H1 (cell line): Measurements from ENCODE around the gene CDC42BPB.

Experiments
- EP300 ChIP-seq, 2 experiments: IDR thresholded peaks; 1 replicate in 1 of 2; 2 replicates in 1 of 2; pipeline ENCODE4 v1.6.1; 2011 to 2012; ENCODE audit warnings: low read depth in 2 of 2, low read length in 2 of 2, mild to moderate bottlenecking in 2 of 2, borderline replicate concordance in 1 of 2, inconsistent platforms in 1 of 2, moderate library complexity in 1 of 2
- JUN ChIP-seq: IDR thresholded peaks from 2 replicates; pipeline ENCODE4 v1.6.1; 2011; ENCODE audit warnings: low read depth, mild to moderate bottlenecking, improper control_type of control experiment, low read length
- JUND ChIP-seq: IDR thresholded peaks from 2 replicates; pipeline ENCODE4 v1.6.1; 2011; ENCODE audit warnings: mild to moderate bottlenecking, improper control_type of control experiment, low read length
- POLR2A ChIP-seq, 2 experiments: IDR thresholded peaks; 1 replicate in 1 of 2; 2 replicates in 1 of 2; pipeline ENCODE4 v1.6.1; 2011; ENCODE audit warnings: low read depth in 2 of 2, low read length in 2 of 2, mild to moderate bottlenecking in 2 of 2; ENCODE audit errors: control extremely low read depth in 1 of 2
- RFX5 ChIP-seq: IDR thresholded peaks from 2 replicates; pipeline ENCODE4 v1.6.1; 2011; ENCODE audit warnings: low read depth, low read length, improper control_type of control experiment, borderline replicate concordance
- SIX5 ChIP-seq: IDR thresholded peaks from 2 replicates; pipeline ENCODE4 v1.6.1; 2011; ENCODE audit warnings: mild to moderate bottlenecking, low read depth, low read length
- SP1 ChIP-seq: IDR thresholded peaks from 2 replicates; pipeline ENCODE4 v1.6.1; 2011; ENCODE audit warnings: low read depth, low read length
- TF ChIP-seq, protein P1 (sequence below), 3 experiments: IDR thresholded peaks; 1 replicate in 2 of 3; 2 replicates in 1 of 3; pipeline versions ENCODE4 v1.5.1 to v1.6.1; 2011; ENCODE audit warnings: low read length in 3 of 3, mild to moderate bottlenecking in 3 of 3, inconsistent platforms in 2 of 3, low read depth in 1 of 3, moderate library complexity in 1 of 3; ENCODE audit not compliant: insufficient read depth in 1 of 3; ENCODE audit errors: control extremely low read depth in 1 of 3
- TF ChIP-seq, protein P2 (sequence below): IDR thresholded peaks from 2 replicates; pipeline ENCODE4 v1.6.1; 2012; ENCODE audit warnings: low read length, inconsistent platforms
- TF ChIP-seq, protein P3 (sequence below): IDR thresholded peaks from 2 replicates; pipeline ENCODE4 v1.6.1; 2011; ENCODE audit warnings: low read depth, mild to moderate bottlenecking, low read length; ENCODE audit not compliant: insufficient read depth

DNA sequence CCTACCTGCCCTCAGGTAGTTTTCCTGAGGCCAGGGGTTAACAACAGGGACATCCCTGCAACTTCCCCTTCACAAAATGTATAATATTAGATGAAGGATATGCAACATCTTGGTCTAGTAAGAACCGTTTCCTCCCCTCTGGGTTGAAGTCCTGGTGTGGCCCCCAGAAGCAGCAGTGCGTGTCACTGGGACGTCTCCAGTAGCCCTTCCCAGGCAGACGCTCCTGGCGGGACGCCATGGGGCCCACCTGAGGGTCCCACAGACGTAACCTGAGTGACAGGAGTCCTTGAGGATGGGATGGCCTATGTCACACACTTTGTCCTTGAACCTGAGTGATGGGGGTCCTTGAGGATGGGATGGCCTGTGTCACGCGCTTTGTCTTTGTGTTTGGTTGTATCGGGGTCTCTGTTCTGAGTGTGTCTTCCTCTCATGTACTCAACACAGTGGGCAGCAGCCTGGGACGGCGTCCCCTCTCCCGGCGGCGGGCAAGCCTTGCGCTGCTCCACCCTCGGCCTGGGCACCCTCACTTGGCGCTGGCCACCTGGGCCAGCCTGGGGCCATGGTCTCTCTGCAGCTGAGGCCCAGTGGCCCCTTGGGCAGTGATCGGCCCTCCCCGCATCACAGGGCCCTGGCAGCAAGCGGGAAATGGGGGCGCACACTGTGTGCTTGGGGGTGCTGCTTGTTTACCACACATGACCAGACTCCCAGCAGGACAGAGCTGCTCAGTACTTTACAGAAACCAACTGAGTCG, 149.2 kb downstream of the CDC42BPB start:
- TF ChIP-seq, protein P1, sequence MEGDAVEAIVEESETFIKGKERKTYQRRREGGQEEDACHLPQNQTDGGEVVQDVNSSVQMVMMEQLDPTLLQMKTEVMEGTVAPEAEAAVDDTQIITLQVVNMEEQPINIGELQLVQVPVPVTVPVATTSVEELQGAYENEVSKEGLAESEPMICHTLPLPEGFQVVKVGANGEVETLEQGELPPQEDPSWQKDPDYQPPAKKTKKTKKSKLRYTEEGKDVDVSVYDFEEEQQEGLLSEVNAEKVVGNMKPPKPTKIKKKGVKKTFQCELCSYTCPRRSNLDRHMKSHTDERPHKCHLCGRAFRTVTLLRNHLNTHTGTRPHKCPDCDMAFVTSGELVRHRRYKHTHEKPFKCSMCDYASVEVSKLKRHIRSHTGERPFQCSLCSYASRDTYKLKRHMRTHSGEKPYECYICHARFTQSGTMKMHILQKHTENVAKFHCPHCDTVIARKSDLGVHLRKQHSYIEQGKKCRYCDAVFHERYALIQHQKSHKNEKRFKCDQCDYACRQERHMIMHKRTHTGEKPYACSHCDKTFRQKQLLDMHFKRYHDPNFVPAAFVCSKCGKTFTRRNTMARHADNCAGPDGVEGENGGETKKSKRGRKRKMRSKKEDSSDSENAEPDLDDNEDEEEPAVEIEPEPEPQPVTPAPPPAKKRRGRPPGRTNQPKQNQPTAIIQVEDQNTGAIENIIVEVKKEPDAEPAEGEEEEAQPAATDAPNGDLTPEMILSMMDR (IDR thresholded peaks at IDR 0.05; ENCODE audit: control extremely low read depth in 1 of 3, insufficient read depth in 1 of 3, low read depth in 1 of 3, low read length in 3 of 3) = no peak
- TF ChIP-seq POLR2A (IDR thresholded peaks at IDR 0.05; ENCODE audit: control extremely low read depth in 1 of 2, low read depth in 2 of 2, low read length in 2 of 2) (no peak), EP300 (IDR thresholded peaks at IDR 0.05; ENCODE audit: borderline replicate concordance in 1 of 2, low read depth in 2 of 2, low read length in 2 of 2) (no peak), SIX5 (no peak), JUN (no peak), JUND (no peak), RFX5 (no peak), SP1 (no peak)
- TF ChIP-seq, protein P2, sequence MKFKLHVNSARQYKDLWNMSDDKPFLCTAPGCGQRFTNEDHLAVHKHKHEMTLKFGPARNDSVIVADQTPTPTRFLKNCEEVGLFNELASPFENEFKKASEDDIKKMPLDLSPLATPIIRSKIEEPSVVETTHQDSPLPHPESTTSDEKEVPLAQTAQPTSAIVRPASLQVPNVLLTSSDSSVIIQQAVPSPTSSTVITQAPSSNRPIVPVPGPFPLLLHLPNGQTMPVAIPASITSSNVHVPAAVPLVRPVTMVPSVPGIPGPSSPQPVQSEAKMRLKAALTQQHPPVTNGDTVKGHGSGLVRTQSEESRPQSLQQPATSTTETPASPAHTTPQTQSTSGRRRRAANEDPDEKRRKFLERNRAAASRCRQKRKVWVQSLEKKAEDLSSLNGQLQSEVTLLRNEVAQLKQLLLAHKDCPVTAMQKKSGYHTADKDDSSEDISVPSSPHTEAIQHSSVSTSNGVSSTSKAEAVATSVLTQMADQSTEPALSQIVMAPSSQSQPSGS = no peak
- TF ChIP-seq, protein P3, sequence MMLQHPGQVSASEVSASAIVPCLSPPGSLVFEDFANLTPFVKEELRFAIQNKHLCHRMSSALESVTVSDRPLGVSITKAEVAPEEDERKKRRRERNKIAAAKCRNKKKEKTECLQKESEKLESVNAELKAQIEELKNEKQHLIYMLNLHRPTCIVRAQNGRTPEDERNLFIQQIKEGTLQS = no peak
